Right atrium auricular region (tissue), 2 donors: ENCODE results near the gene MCEMP1. TPM values are rescaled to one million over a fixed set of nuclear protein-coding genes. Genes with fewer than 3 reads are reported as not detected.

ENCODE experiments used
- DNase-seq: peaks from one replicate; pipeline ENCODE4 v3.0.0-alpha.2; 2019; ENCODE audit warnings: low spot score
- H3K27ac ChIP-seq, 2 donors: fragments of 200-600 bp; sonication (generic); 1 replicate in 1 of 2; 2 replicates in 1 of 2; pipeline ENCODE4 v1.5.1; 2016 to 2019
- H3K27me3 ChIP-seq, 2 donors: fragments of 200-600 bp; sonication (generic); one replicate each; pipeline versions ENCODE4 v1.5.1 to v1.6.0; 2017 to 2019
- H3K36me3 ChIP-seq: fragments of 200-600 bp; sonication (generic); one replicate; pipeline ENCODE4 v1.5.1; 2016
- H3K4me1 ChIP-seq, 2 donors: fragments of 200-600 bp; sonication (generic); one replicate each; pipeline versions ENCODE4 v1.5.1 to v1.6.0; 2017 to 2019
- H3K4me3 ChIP-seq, 2 donors: fragments of 200-600 bp; sonication (generic); 1 replicate in 1 of 2; 2 replicates in 1 of 2; pipeline ENCODE4 v1.5.1; 2017 to 2019; ENCODE audit warnings: mild to moderate bottlenecking in 1 of 2, moderate library complexity in 1 of 2
- H3K9me3 ChIP-seq, 2 donors: fragments of 200-600 bp; sonication (generic); one replicate each; pipeline ENCODE4 v1.5.1; 2019
- total RNA-seq, 2 donors: library from RNA; depleted of rRNA; stranded (reverse); fragments of >200 nt; gene quantifications; one replicate each; pipeline ENCODE4 v1.1.0, GENCODE V29; 2016
- TF ChIP-seq, protein P1 (sequence below), 2 donors: fragments of 200-600 bp; sonication (generic); IDR thresholded peaks; one replicate each; pipeline ENCODE4 v1.5.1; 2019; ENCODE audit warnings: antibody characterized with exemption in 2 of 2

MCEMP1 gene
- total RNA-seq, 2 donors from 2014 or later = 0.70 to 1.5 TPM

DNA sequence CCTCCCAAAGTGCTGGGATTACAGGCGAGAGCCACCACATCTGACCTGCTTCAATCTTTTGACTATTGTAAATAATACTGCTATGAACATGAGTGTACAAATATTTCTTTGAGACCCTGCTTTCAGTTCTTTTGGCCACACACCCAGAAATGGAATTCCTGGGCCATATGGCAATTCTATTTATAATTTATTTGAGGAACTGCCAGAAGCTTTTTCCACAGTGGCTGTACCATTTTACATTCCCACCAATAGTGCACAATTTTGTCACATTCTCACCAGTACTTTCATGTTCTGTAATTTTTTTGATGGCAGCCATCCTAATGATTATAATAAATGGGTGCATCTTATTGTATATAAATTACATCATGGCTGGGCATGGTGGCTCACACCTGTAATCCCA lies 38.8 kb downstream of the MCEMP1 start:
- DNase-seq = no peak
- no peaks in the 10 kb centered on the region for H3K27me3 ChIP-seq
- TF ChIP-seq, protein P1, sequence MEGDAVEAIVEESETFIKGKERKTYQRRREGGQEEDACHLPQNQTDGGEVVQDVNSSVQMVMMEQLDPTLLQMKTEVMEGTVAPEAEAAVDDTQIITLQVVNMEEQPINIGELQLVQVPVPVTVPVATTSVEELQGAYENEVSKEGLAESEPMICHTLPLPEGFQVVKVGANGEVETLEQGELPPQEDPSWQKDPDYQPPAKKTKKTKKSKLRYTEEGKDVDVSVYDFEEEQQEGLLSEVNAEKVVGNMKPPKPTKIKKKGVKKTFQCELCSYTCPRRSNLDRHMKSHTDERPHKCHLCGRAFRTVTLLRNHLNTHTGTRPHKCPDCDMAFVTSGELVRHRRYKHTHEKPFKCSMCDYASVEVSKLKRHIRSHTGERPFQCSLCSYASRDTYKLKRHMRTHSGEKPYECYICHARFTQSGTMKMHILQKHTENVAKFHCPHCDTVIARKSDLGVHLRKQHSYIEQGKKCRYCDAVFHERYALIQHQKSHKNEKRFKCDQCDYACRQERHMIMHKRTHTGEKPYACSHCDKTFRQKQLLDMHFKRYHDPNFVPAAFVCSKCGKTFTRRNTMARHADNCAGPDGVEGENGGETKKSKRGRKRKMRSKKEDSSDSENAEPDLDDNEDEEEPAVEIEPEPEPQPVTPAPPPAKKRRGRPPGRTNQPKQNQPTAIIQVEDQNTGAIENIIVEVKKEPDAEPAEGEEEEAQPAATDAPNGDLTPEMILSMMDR (IDR thresholded peaks at IDR 0.05) = no peak
- no peak overlapping the region for H3K4me3 ChIP-seq
- H3K4me1 ChIP-seq = no peaks in the 10 kb centered on the region
- no peaks in the 10 kb centered on the region for H3K36me3 ChIP-seq
- H3K9me3 ChIP-seq = peaks cover 0 to 8% of the 10 kb centered on the region in 2 donors
- H3K27ac ChIP-seq = no peak overlapping the region

DNA sequence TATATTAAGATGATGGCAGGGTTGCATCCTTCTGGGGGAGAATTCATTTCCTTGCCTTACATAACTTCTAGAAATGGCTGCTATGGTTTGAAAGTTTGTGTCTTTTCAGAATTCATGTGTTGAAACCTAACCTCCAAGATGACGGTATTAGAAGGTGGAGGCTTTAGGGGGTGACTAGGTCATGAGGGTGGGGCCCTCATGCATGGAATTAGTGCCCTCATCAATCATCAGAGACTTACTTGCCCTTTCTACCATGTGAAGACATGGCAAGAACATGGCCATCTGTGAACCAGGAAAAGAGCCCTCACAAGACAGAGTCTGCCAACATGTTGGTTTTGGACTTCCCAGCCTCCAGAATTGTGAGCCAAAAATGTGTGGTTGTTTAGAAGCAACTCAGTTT lies 39.9 kb downstream of the MCEMP1 start:
- Histone ChIP-seq H3K36me3 (no peaks in the 10 kb centered on the region), H3K9me3 (peaks cover 0 to 8% of the 10 kb centered on the region in 2 donors), H3K4me3 (no peak overlapping the region), H3K27ac (no peak overlapping the region), H3K4me1 (no peaks in the 10 kb centered on the region), H3K27me3 (no peaks in the 10 kb centered on the region)
- no peak for DNase-seq
- TF ChIP-seq, protein P1 (IDR thresholded peaks at IDR 0.05) = no peak

DNA sequence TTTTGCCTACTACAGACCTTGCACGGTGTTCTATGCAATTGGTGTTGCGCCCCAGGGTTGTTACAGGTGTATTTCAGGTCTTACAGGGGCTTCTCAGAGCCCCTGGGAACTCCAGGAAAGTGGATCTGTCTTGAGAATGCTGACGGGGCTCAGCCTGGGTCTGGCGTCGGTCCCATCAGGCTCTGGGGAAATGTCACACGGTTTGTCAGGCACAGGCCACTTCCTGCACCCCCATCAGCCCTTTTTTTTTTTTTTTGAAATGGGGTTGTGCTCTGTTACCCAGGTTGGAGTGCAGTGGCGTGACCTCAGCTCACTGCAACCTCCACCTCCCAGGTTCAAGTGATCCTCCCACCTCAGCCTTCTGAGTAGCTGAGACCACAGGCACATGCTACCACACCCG lies 41.8 kb downstream of the MCEMP1 start:
- H3K27me3 ChIP-seq = no peaks in the 10 kb centered on the region

DNA sequence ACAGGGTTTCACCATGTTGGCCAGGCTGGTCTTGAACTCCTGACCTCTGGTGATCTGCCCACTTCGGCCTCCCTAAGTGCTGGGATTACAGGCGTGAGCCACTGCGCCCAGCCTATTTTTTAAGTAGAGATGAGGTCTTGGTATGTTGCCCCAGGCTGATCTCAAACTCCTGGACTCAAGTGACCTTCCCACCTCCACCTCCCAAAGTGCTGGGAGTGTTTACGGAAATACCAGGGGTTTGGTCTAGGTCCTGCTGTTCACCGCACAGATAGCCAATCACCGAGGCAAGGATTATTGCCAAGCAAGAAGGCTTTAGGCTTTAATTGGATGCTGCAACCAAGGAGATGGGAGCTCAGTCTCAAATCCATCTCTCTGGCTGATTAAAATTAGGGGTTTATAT lies 43.5 kb downstream of the MCEMP1 start:
- no peak for DNase-seq

More for the DNA sequence above, 41.8 kb downstream of the MCEMP1 start:
- no peak for DNase-seq
- peaks cover 0 to 8% of the 10 kb centered on the region in 2 donors for H3K9me3 ChIP-seq
- TF ChIP-seq, protein P1 (IDR thresholded peaks at IDR 0.05) = no peak
- no peak overlapping the region for H3K4me3 ChIP-seq
- no peaks in the 10 kb centered on the region for H3K4me1 ChIP-seq
- no peak overlapping the region for H3K27ac ChIP-seq
- no peaks in the 10 kb centered on the region for H3K36me3 ChIP-seq

DNA sequence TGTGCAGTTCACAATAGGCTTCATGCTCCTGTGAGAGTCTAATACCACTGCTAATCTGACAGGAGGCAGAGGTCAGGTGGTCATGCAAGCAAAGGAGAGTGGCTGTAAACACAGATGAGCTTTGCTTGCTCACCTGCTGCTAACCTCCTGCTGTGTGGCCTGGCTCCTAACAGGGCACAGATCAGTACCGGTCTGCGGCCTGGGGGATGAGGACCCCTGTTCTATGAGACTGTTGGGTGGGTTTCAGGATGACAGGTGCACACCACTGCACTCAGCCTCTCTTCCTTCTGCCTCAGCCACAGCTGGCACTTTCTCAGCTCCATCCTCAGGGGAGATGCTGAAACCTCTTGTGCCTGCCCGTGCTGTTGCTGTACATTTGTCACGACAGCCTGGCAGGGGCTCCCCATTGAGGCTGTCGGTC lies 45.4 kb downstream of the MCEMP1 start:
- DNase-seq = no peak
- no peak overlapping the region for H3K27ac ChIP-seq
- no peak overlapping the region for H3K4me3 ChIP-seq
- no peaks in the 10 kb centered on the region for H3K4me1 ChIP-seq
- H3K27me3 ChIP-seq = no peaks in the 10 kb centered on the region
- TF ChIP-seq, protein P1 (IDR thresholded peaks at IDR 0.05) = no peak
- H3K9me3 ChIP-seq = no peaks in the 10 kb centered on the region
- no peaks in the 10 kb centered on the region for H3K36me3 ChIP-seq

More for the DNA sequence above, 43.5 kb downstream of the MCEMP1 start:
- Histone ChIP-seq H3K36me3 (no peaks in the 10 kb centered on the region), H3K4me1 (no peaks in the 10 kb centered on the region), H3K27me3 (no peaks in the 10 kb centered on the region), H3K9me3 (peaks cover 0 to 8% of the 10 kb centered on the region in 2 donors), H3K4me3 (no peak overlapping the region), H3K27ac (no peak overlapping the region)
- TF ChIP-seq, protein P1 (IDR thresholded peaks at IDR 0.05) = no peak

DNA sequence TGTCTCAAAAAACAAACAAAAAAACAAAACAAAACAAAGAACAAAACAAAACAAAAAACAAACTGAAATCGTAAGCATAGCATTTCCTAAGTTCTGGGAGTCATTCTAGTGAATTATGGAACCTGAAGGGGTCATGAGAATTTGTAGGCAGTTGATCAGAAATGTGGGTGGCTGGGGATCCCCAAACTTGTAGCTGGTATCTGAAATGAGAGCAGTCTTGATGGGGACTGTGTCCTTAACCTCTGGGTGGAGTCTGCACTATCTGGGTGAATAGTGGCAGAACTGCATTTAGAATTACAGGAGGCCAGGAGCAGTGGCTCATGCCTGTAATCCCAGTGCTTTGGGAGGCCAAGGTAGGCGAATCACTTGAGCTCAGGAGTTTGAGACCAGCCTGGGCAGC lies 48.9 kb downstream of the MCEMP1 start:
- no peak for DNase-seq
- H3K9me3 ChIP-seq = no peaks in the 10 kb centered on the region
- H3K27ac ChIP-seq = no peak overlapping the region
- no peak overlapping the region for H3K4me3 ChIP-seq
- H3K4me1 ChIP-seq = peaks cover 0 to 6% of the 10 kb centered on the region in 2 donors
- TF ChIP-seq, protein P1 (IDR thresholded peaks at IDR 0.05) = no peak
- peaks cover 0 to 11% of the 10 kb centered on the region in 2 donors for H3K27me3 ChIP-seq
- H3K36me3 ChIP-seq = no peaks in the 10 kb centered on the region
